Measurements from ENCODE around the gene THAP4.

The THAP4 gene

GRCh38 chr2:241637018-241637794, at the start of gene THAP4, which contains the start of gene ATG4B:
Gene THAP4 (minus strand): TSS chr2:241637158. CDS start chr2:241637017, 141 bp downstream.
Gene ATG4B (plus strand): TSS chr2:241637693. CDS start chr2:241637715, 22 bp downstream.
- peak within 1 kb of the TSS; percentile 99 for H3K27ac ChIP-seq

GRCh38 chr2:241686324-241686649, 49.3 kb upstream of the THAP4 start:
- peak overlapping the region; percentile 99 for H3K27ac ChIP-seq
- TF ChIP-seq CTCF (conservative IDR thresholded peaks at IDR 0.05) (no peak), ZFX (IDR thresholded peaks at IDR 0.05) (no peak)

More at GRCh38 chr2:241637018-241637794, at the start of gene THAP4, which contains the start of gene ATG4B:
- no peak for TF ChIP-seq CTCF (conservative IDR thresholded peaks at IDR 0.05)
- peak; percentile 7 for TF ChIP-seq ZFX (IDR thresholded peaks at IDR 0.05)

GRCh38 chr2:241680827-241681599, 44.1 kb upstream of the THAP4 start:
- no peak overlapping the region for H3K27ac ChIP-seq
- TF ChIP-seq ZFX (IDR thresholded peaks at IDR 0.05) (no peak), CTCF (conservative IDR thresholded peaks at IDR 0.05) (no peak)

GRCh38 chr2:241680044-241680443, 43.1 kb upstream of the THAP4 start:
- no peak for TF ChIP-seq CTCF (conservative IDR thresholded peaks at IDR 0.05)

GRCh38 chr2:241678784-241679540, 42.0 kb upstream of the THAP4 start:
- no peak for TF ChIP-seq CTCF (conservative IDR thresholded peaks at IDR 0.05)
- TF ChIP-seq ZFX (IDR thresholded peaks at IDR 0.05) = no peak
- H3K27ac ChIP-seq = no peak overlapping the region

More at GRCh38 chr2:241680044-241680443, 43.1 kb upstream of the THAP4 start:
- H3K27ac ChIP-seq = no peak overlapping the region

- TF ChIP-seq ZFX (IDR thresholded peaks at IDR 0.05) (no peak), CTCF (conservative IDR thresholded peaks at IDR 0.05) (no peak)
- no peak overlapping the region for H3K27ac ChIP-seq
Measured at GRCh38 chr2:241678307-241678706, 41.3 kb upstream of the THAP4 start.
